H1 (cell line): Measurements from ENCODE around the gene OSM. TPM values are rescaled to one million over a fixed set of nuclear protein-coding genes. Genes with fewer than 3 reads are reported as not detected.

ENCODE experiments used
- CTCF ChIA-PET: fragments of 300-600 bp; sonication (Branson Sonifier 250); formaldehyde crosslinking; loops from one replicate; lab custom pipeline; 2021; ENCODE audit not compliant: partially characterized antibody; lab: Charles Lee
- POLR2A ChIA-PET: fragments of 300-600 bp; sonication (Branson Sonifier 250); formaldehyde crosslinking; loops from one replicate; lab custom pipeline; 2021; ENCODE audit warnings: inconsistent platforms; ENCODE audit not compliant: partially characterized antibody; lab: Charles Lee
- DNase-seq, 2 experiments: peaks; one replicate each; pipeline versions ENCODE4 v3.0.0 to v3.0.0-alpha.2; 2010 to 2022; ENCODE audit warnings: low spot score in 2 of 2, low read depth in 1 of 2, mixed read lengths in 1 of 2
- FAIRE-seq: peaks from 2 replicates; lab custom pipeline; 2011; peaks lifted over from hg19 to GRCh38; lab: Jason Lieb, UNC
- H2AFZ ChIP-seq: 2 replicates; pipeline ENCODE4 v1.8.1; 2012; ENCODE audit warnings: low read length, inconsistent platforms
- H2AK5ac ChIP-seq: 2 replicates; pipeline ENCODE4 v1.6.1; 2013; ENCODE audit warnings: low read depth, low read length
- H2BK120ac ChIP-seq: replicated peaks from 2 replicates; pipeline ENCODE3; 2013; ENCODE audit warnings: low read depth, low read length, inconsistent platforms
- H2BK12ac ChIP-seq: 2 replicates; pipeline ENCODE4 v1.6.1; 2013; ENCODE audit warnings: low read depth, low read length
- H2BK15ac ChIP-seq: 2 replicates; pipeline ENCODE4 v1.6.1; 2013; ENCODE audit warnings: low read length
- H2BK20ac ChIP-seq: 2 replicates; pipeline ENCODE4 v1.6.1; 2013; ENCODE audit warnings: low read length
- H2BK5ac ChIP-seq: 2 replicates; pipeline ENCODE4 v1.6.1; 2013; ENCODE audit warnings: low read depth, low read length
- H3K14ac ChIP-seq: 2 replicates; pipeline ENCODE4 v1.6.1; 2013; ENCODE audit warnings: inconsistent platforms; ENCODE audit not compliant: insufficient read length
- H3K18ac ChIP-seq: 2 replicates; pipeline ENCODE4 v1.6.1; 2013; ENCODE audit warnings: low read length; ENCODE audit errors: extremely low read depth
- H3K23ac ChIP-seq: 2 replicates; pipeline ENCODE4 v1.6.1; 2013; ENCODE audit warnings: inconsistent platforms; ENCODE audit not compliant: insufficient read length
- H3K23me2 ChIP-seq: 2 replicates; pipeline ENCODE4 v1.6.1; 2013; ENCODE audit warnings: low read depth, low read length
- H3K27ac ChIP-seq: 2 replicates; pipeline ENCODE4 v1.6.1; 2011; ENCODE audit warnings: low read depth, low read length, inconsistent platforms
- H3K27me3 ChIP-seq, 4 experiments: replicated peaks in 1 of 4; 1 replicate in 1 of 4; 2 replicates in 3 of 4; pipeline versions ENCODE4 v1.6.1 to v1.8.1; 2011 to 2013; ENCODE audit warnings: low read length in 3 of 4, mild to moderate bottlenecking in 3 of 4, inconsistent platforms in 2 of 4, mixed read lengths in 2 of 4, moderate library complexity in 1 of 4; ENCODE audit not compliant: control insufficient read depth in 3 of 4, insufficient read depth in 3 of 4; ENCODE audit errors: extremely low read depth in 1 of 4
- H3K36me3 ChIP-seq, 4 experiments: 2 replicates each; pipeline versions ENCODE4 v1.6.1 to v1.8.1; 2011 to 2013; ENCODE audit warnings: mild to moderate bottlenecking in 4 of 4, low read length in 3 of 4, moderate library complexity in 2 of 4, control low read depth in 1 of 4, inconsistent platforms in 1 of 4; ENCODE audit not compliant: insufficient read depth in 4 of 4, control insufficient read depth in 2 of 4
- H3K4ac ChIP-seq: replicated peaks from 2 replicates; pipeline ENCODE3; 2013; ENCODE audit warnings: low read length, low read depth, mixed read lengths, inconsistent platforms; ENCODE audit not compliant: insufficient read length
- H3K4me1 ChIP-seq, 4 experiments: replicated peaks in 1 of 4; 1 replicate in 1 of 4; 2 replicates in 3 of 4; pipeline versions ENCODE4 v1.6.1 to v1.8.1; 2011 to 2013; ENCODE audit warnings: low read length in 3 of 4, inconsistent platforms in 2 of 4, mixed read lengths in 1 of 4; ENCODE audit not compliant: insufficient read depth in 4 of 4, control insufficient read depth in 3 of 4
- H3K4me2 ChIP-seq, 2 experiments: 2 replicates each; pipeline versions ENCODE4 v1.6.1 to v1.8.1; 2011 to 2013; ENCODE audit warnings: low read depth in 2 of 2, low read length in 2 of 2, control low read depth in 1 of 2, inconsistent platforms in 1 of 2, mild to moderate bottlenecking in 1 of 2; ENCODE audit not compliant: insufficient read depth in 1 of 2
- H3K4me3 ChIP-seq, 4 experiments: fragments of 200-600, 300-600 bp in 1 of 4; sonication (generic), shearing (Covaris generic), sonication (Bioruptor Twin) in 1 of 4; 2 replicates each; pipeline versions ENCODE4 v1.5.1 to v1.8.1; 2011 to 2016; ENCODE audit warnings: low read length in 4 of 4, low read depth in 3 of 4, control low read depth in 2 of 4, inconsistent platforms in 2 of 4, mild to moderate bottlenecking in 2 of 4, mixed read lengths in 1 of 4, moderate library complexity in 1 of 4; ENCODE audit not compliant: insufficient read depth in 2 of 4; ENCODE audit errors: extremely low read depth in 1 of 4
- H3K56ac ChIP-seq: replicated peaks from 2 replicates; pipeline ENCODE3; 2013; ENCODE audit warnings: low read depth, mild to moderate bottlenecking, mixed read lengths, low read length, inconsistent platforms; ENCODE audit not compliant: insufficient read length
- H3K79me1 ChIP-seq: 2 replicates; pipeline ENCODE4 v1.6.1; 2013; ENCODE audit warnings: low read depth, low read length, control low read depth
- H3K79me2 ChIP-seq, 2 experiments: 2 replicates each; pipeline versions ENCODE4 v1.6.1 to v1.8.1; 2012 to 2013; ENCODE audit warnings: low read length in 2 of 2, mild to moderate bottlenecking in 2 of 2, inconsistent platforms in 1 of 2; ENCODE audit not compliant: insufficient read depth in 2 of 2, control insufficient read depth in 1 of 2
- H3K9ac ChIP-seq, 4 experiments: replicated peaks in 1 of 4; 1 replicate in 1 of 4; 2 replicates in 3 of 4; pipeline versions ENCODE4 v1.6.1 to v1.8.1; 2011 to 2013; ENCODE audit warnings: low read depth in 3 of 4, low read length in 3 of 4, control low read depth in 2 of 4, mild to moderate bottlenecking in 2 of 4, moderate library complexity in 2 of 4, inconsistent platforms in 1 of 4; ENCODE audit errors: extremely low read depth in 1 of 4
- H3K9me3 ChIP-seq, 2 experiments: 2 replicates each; pipeline versions ENCODE4 v1.6.1 to v1.8.1; 2012 to 2013; ENCODE audit warnings: mild to moderate bottlenecking in 2 of 2, moderate library complexity in 2 of 2, control low read depth in 1 of 2, inconsistent platforms in 1 of 2, low read depth in 1 of 2, low read length in 1 of 2, mixed read lengths in 1 of 2; ENCODE audit not compliant: insufficient read depth in 2 of 2
- H4K20me1 ChIP-seq, 2 experiments: replicated peaks in 1 of 2; 2 replicates each; pipeline versions ENCODE3 to v1.8.1; 2011 to 2013; ENCODE audit warnings: inconsistent platforms in 2 of 2, low read length in 2 of 2, mild to moderate bottlenecking in 1 of 2; ENCODE audit not compliant: insufficient read depth in 2 of 2, control insufficient read depth in 1 of 2
- H4K5ac ChIP-seq: 2 replicates; pipeline ENCODE4 v1.6.1; 2013; ENCODE audit warnings: low read length, low read depth, mixed read lengths, inconsistent platforms; ENCODE audit not compliant: insufficient read length
- H4K8ac ChIP-seq: 2 replicates; pipeline ENCODE4 v1.8.0; 2013; ENCODE audit warnings: mild to moderate bottlenecking, moderate library complexity, low read length, inconsistent platforms; ENCODE audit not compliant: insufficient read depth; ENCODE audit errors: extremely low read depth
- H4K91ac ChIP-seq: replicated peaks from 2 replicates; pipeline ENCODE3; 2013; ENCODE audit warnings: low read length, mixed read lengths, inconsistent platforms; ENCODE audit not compliant: insufficient read length
- ATF2 ChIP-seq: IDR thresholded peaks from 2 replicates; pipeline ENCODE4 v1.6.1; 2012; ENCODE audit warnings: low read length, inconsistent platforms
- E2F6 ChIP-seq: IDR thresholded peaks from 2 replicates; pipeline ENCODE4 v1.6.1; 2012; ENCODE audit warnings: inconsistent platforms
- EZH2 ChIP-seq: fragments of 200-600 bp; sonication (generic); IDR thresholded peaks from 2 replicates; pipeline ENCODE4 v1.7.1; 2012; ENCODE audit warnings: low read depth, mild to moderate bottlenecking, moderate library complexity, low read length, inconsistent platforms; ENCODE audit not compliant: severe bottlenecking
- MAX ChIP-seq: IDR thresholded peaks from 2 replicates; pipeline ENCODE4 v1.6.1; 2012; ENCODE audit warnings: inconsistent platforms
- NRF1 ChIP-seq: IDR thresholded peaks from 2 replicates; pipeline ENCODE4 v1.6.1; 2011; ENCODE audit warnings: mild to moderate bottlenecking, low read depth, low read length, improper control_type of control experiment
- PHF8 ChIP-seq: fragments of 200-600 bp; sonication (generic); conservative IDR thresholded peaks from 2 replicates; pipeline ENCODE4 v1.7.1; 2012; ENCODE audit warnings: low read depth, mild to moderate bottlenecking, inconsistent platforms, low read length, moderate library complexity
- POLR2A ChIP-seq, 2 experiments: IDR thresholded peaks; 1 replicate in 1 of 2; 2 replicates in 1 of 2; pipeline ENCODE4 v1.6.1; 2011; ENCODE audit warnings: low read depth in 2 of 2, low read length in 2 of 2, mild to moderate bottlenecking in 2 of 2; ENCODE audit errors: control extremely low read depth in 1 of 2
- RFX5 ChIP-seq: IDR thresholded peaks from 2 replicates; pipeline ENCODE4 v1.6.1; 2011; ENCODE audit warnings: low read depth, low read length, improper control_type of control experiment, borderline replicate concordance
- RNF2 ChIP-seq: fragments of 200-900, 300-1000 bp; sonication (generic); IDR thresholded peaks from 2 replicates; pipeline ENCODE4 v1.7.1; 2016; ENCODE audit warnings: borderline replicate concordance, low read depth, mild to moderate bottlenecking, antibody characterized with exemption, low read length; ENCODE audit not compliant: poor library complexity, severe bottlenecking; ENCODE audit errors: missing control alignments
- SP4 ChIP-seq: IDR thresholded peaks from 2 replicates; pipeline ENCODE4 v1.6.1; 2012; ENCODE audit warnings: low read length, inconsistent platforms
- TAF1 ChIP-seq: IDR thresholded peaks from 2 replicates; pipeline ENCODE4 v1.6.1; 2011; ENCODE audit warnings: mild to moderate bottlenecking, low read depth, low read length
- WGBS, 2 experiments: shearing (Covaris generic) in 1 of 2; methylation state at CpG; one replicate each; pipeline versions ENCODE4 v1.1.6 to v1.1.7; 2013 to 2015; ENCODE audit warnings: low lambda C conversion rate in 2 of 2, mixed read lengths in 2 of 2, inconsistent platforms in 1 of 2, low coverage in 1 of 2, missing lambda C conversion rate in 1 of 2; ENCODE audit not compliant: insufficient replicate concordance in 2 of 2, insufficient coverage in 1 of 2, insufficient read length in 1 of 2; ENCODE audit errors: extremely low coverage in 1 of 2, missing lambda C conversion rate in 1 of 2; 5-methylcytosine and 5-hydroxymethylcytosine counted together
- polyA plus RNA-seq, 7 experiments: library from polyadenylated mRNA; depleted of rRNA in 3 of 7; stranded (reverse) in 5 of 7; unstranded in 2 of 7; fragments of >200 nt in 5 of 7; fragments of 200-250 nt in 2 of 7; gene quantifications; 1 replicate in 5 of 7; 2 replicates in 1 of 7; 4 replicates in 1 of 7; pipeline versions ENCODE4 v1.2.1 to v1.2.3, GENCODE V29; 2011 to 2013; ENCODE audit warnings: missing spikeins in 2 of 7, mixed read lengths in 2 of 7
- total RNA-seq: library from RNA; stranded (reverse); fragmentation: NEBNext Ultra II Directional; extraction: Animal tissue kit (Norgen Biotek cat#: 25700); gene quantifications from 2 replicates; pipeline ENCODE4 v1.2.1, GENCODE V29; 2021

OSM gene
- total and polyA plus RNA-seq, 2 of the 8 experiments (the other 6 are each of a cell fraction or from before 2014, with no cell fraction given), result not detected

GRCh38 chr22:30307041-30307574 lies 40.5 kb upstream of the OSM start:
- H2BK120ac ChIP-seq, result no peak overlapping the region
- no peak overlapping the region for H3K14ac ChIP-seq
- no peaks in the 10 kb centered on the region for H3K79me1 ChIP-seq
- H2BK5ac ChIP-seq, result no peak overlapping the region
- no peaks in the 10 kb centered on the region for H3K23me2 ChIP-seq
- no peak overlapping the region for H3K23ac ChIP-seq
- H3K4me2 ChIP-seq, result no peak overlapping the region
- no peaks in the 10 kb centered on the region for H3K36me3 ChIP-seq
- no peaks in the 10 kb centered on the region for H3K79me2 ChIP-seq
- H3K27me3 ChIP-seq, result no peaks in the 10 kb centered on the region
- H4K20me1 ChIP-seq, result peaks cover 0 to 2% of the 10 kb centered on the region in 2 experiments
- no peak overlapping the region for H3K18ac ChIP-seq
- ChIA-PET CTCF (interaction anchor here (1.8 kb wide), 1 partner anchor 8 kb away, joined by 4 read pairs; no protein-coding TSS in a partner anchor), POLR2A (no interaction called here)
- no peak overlapping the region for H2AK5ac ChIP-seq
- no peak overlapping the region for H3K4me3 ChIP-seq
- H2AFZ ChIP-seq, result no peak overlapping the region
- no peak overlapping the region for H4K8ac ChIP-seq
- no peak overlapping the region for H3K56ac ChIP-seq
- FAIRE-seq, result no peak
- no peak overlapping the region for H2BK15ac ChIP-seq
- no peak overlapping the region for H2BK12ac ChIP-seq
- no peak overlapping the region for H3K27ac ChIP-seq
- WGBS, 2 experiments, result 97% methylated on average over 3 of the region's 4 CpGs; no CpG with 5 or more reads in 1 of the 2 experiments
- H4K91ac ChIP-seq, result no peak overlapping the region
- H3K4me1 ChIP-seq, result peaks cover 0 to 5% (median 1%) of the 10 kb centered on the region in 4 experiments; a peak in 3 of 7 replicates
- H3K9me3 ChIP-seq, result no peaks in the 10 kb centered on the region
- no peak overlapping the region for H2BK20ac ChIP-seq
- H4K5ac ChIP-seq, result no peak overlapping the region
- no peak for DNase-seq
- H3K4ac ChIP-seq, result no peak overlapping the region
- H3K9ac ChIP-seq, result no peak overlapping the region; a peak in 1 of 7 replicates
- no peak for TF ChIP-seq PHF8
- no peak for TF ChIP-seq E2F6
- no peak for TF ChIP-seq NRF1
- TF ChIP-seq SP4, result no peak
- no peak for TF ChIP-seq MAX
- no peak for TF ChIP-seq EZH2
- TF ChIP-seq TAF1, result no peak
- TF ChIP-seq ATF2, result no peak
- TF ChIP-seq RFX5, result no peak
- TF ChIP-seq RNF2, result no peak
- no peak for TF ChIP-seq POLR2A (IDR thresholded peaks at IDR 0.05; ENCODE audit: control extremely low read depth in 1 of 2, low read depth in 2 of 2, low read length in 2 of 2)
